Mesenchymal stem cell (in vitro differentiated cells and primary cell): ENCODE data around the gene MNAT1.

Source experiments
- DNase-seq: peaks from one replicate; pipeline ENCODE4 v3.0.0-alpha.2; 2013
- H2AFZ ChIP-seq: one replicate; pipeline ENCODE4 v1.6.1; 2013; ENCODE audit warnings: low read depth, mild to moderate bottlenecking, control low read depth, inconsistent platforms, low read length, moderate library complexity
- H2AK5ac ChIP-seq: 2 replicates; pipeline ENCODE4 v1.6.1; 2013; ENCODE audit warnings: low read length, moderate library complexity, mild to moderate bottlenecking, inconsistent platforms; ENCODE audit not compliant: severe bottlenecking
- H2BK120ac ChIP-seq: one replicate; pipeline ENCODE4 v1.6.1; 2013; ENCODE audit warnings: low read depth, mild to moderate bottlenecking, inconsistent platforms, low read length, moderate library complexity
- H2BK12ac ChIP-seq, 2 experiments: one replicate each; pipeline ENCODE4 v1.6.1; 2013; ENCODE audit warnings: inconsistent platforms in 2 of 2, low read length in 2 of 2, mild to moderate bottlenecking in 2 of 2, moderate library complexity in 2 of 2, control low read depth in 1 of 2
- H2BK15ac ChIP-seq: one replicate; pipeline ENCODE4 v1.6.1; 2013; ENCODE audit warnings: mild to moderate bottlenecking, low read depth, inconsistent platforms; ENCODE audit not compliant: poor library complexity, severe bottlenecking
- H2BK5ac ChIP-seq: 2 replicates; pipeline ENCODE4 v1.6.1; 2013; ENCODE audit warnings: low read depth, mild to moderate bottlenecking, low read length, control low read depth, inconsistent platforms; ENCODE audit not compliant: poor library complexity, severe bottlenecking
- H3K14ac ChIP-seq, 2 experiments: one replicate each; pipeline ENCODE4 v1.6.1; 2013; ENCODE audit warnings: inconsistent platforms in 2 of 2, low read length in 2 of 2, control low read depth in 1 of 2, mild to moderate bottlenecking in 1 of 2, moderate library complexity in 1 of 2
- H3K18ac ChIP-seq, 2 experiments: one replicate each; pipeline ENCODE4 v1.6.1; 2013; ENCODE audit warnings: inconsistent platforms in 2 of 2, low read length in 2 of 2, control low read depth in 1 of 2, low read depth in 1 of 2, mild to moderate bottlenecking in 1 of 2
- H3K23ac ChIP-seq, 2 experiments: one replicate each; pipeline ENCODE4 v1.6.1; 2013; ENCODE audit warnings: inconsistent platforms in 2 of 2, low read length in 2 of 2, mild to moderate bottlenecking in 2 of 2, moderate library complexity in 2 of 2, control low read depth in 1 of 2
- H3K27ac ChIP-seq: 2 replicates; pipeline ENCODE4 v1.5.1; 2013; ENCODE audit warnings: mild to moderate bottlenecking, moderate library complexity, low read length, control low read depth, inconsistent platforms; ENCODE audit not compliant: poor library complexity, severe bottlenecking
- H3K27me3 ChIP-seq, 2 experiments: 2 replicates each; pipeline versions ENCODE4 v1.6.1 to v1.7.0; 2013; ENCODE audit warnings: low read length in 2 of 2, mild to moderate bottlenecking in 2 of 2, moderate library complexity in 2 of 2, control low read depth in 1 of 2, inconsistent platforms in 1 of 2; ENCODE audit not compliant: control insufficient read depth in 1 of 2, insufficient read depth in 1 of 2
- H3K36me3 ChIP-seq, 2 experiments: 2 replicates each; pipeline versions ENCODE4 v1.6.1 to v1.7.0; 2013; ENCODE audit warnings: low read length in 2 of 2, control low read depth in 1 of 2, inconsistent platforms in 1 of 2, low read depth in 1 of 2, mild to moderate bottlenecking in 1 of 2; ENCODE audit not compliant: insufficient read depth in 2 of 2, control insufficient read depth in 1 of 2
- H3K4ac ChIP-seq, 2 experiments: one replicate each; pipeline ENCODE4 v1.6.1; 2013; ENCODE audit warnings: inconsistent platforms in 2 of 2, low read length in 2 of 2, mild to moderate bottlenecking in 2 of 2, moderate library complexity in 2 of 2, control low read depth in 1 of 2, low read depth in 1 of 2
- H3K4me1 ChIP-seq: 2 replicates; pipeline ENCODE4 v1.6.1; 2013; ENCODE audit warnings: low read depth, low read length, control low read depth; ENCODE audit not compliant: control insufficient read depth, insufficient read depth
- H3K4me2 ChIP-seq: 2 replicates; pipeline ENCODE4 v1.6.1; 2013; ENCODE audit warnings: low read length, mild to moderate bottlenecking, inconsistent platforms; ENCODE audit not compliant: poor library complexity, severe bottlenecking
- H3K4me3 ChIP-seq, 2 experiments: 2 replicates each; pipeline versions ENCODE4 v1.5.1 to v1.7.0; 2013; ENCODE audit warnings: low read length in 2 of 2, mild to moderate bottlenecking in 2 of 2, control low read depth in 1 of 2, low read depth in 1 of 2; ENCODE audit not compliant: insufficient read depth in 1 of 2
- H3K79me1 ChIP-seq: replicated peaks from 2 replicates; pipeline ENCODE4 v1.6.1; 2013; ENCODE audit warnings: mild to moderate bottlenecking, control low read depth, low read length, inconsistent platforms; ENCODE audit not compliant: poor library complexity, severe bottlenecking
- H3K9ac ChIP-seq: 2 replicates; pipeline ENCODE4 v1.7.0; 2013; ENCODE audit warnings: mild to moderate bottlenecking, low read length, moderate library complexity
- H3K9me3 ChIP-seq: 2 replicates; pipeline ENCODE4 v1.7.0; 2013; ENCODE audit warnings: mild to moderate bottlenecking, low read length; ENCODE audit not compliant: control insufficient read depth
- H4K8ac ChIP-seq: one replicate; pipeline ENCODE4 v1.6.1; 2013; ENCODE audit warnings: inconsistent platforms, mild to moderate bottlenecking, low read length, moderate library complexity
- H4K91ac ChIP-seq: one replicate; pipeline ENCODE4 v1.6.1; 2013; ENCODE audit warnings: mild to moderate bottlenecking, low read length, inconsistent platforms
- WGBS: methylation state at CpG from one replicate; pipeline ENCODE4 v1.1.7; 2013; ENCODE audit warnings: mixed read lengths; 5-methylcytosine and 5-hydroxymethylcytosine counted together

MNAT1 gene

GRCh38 chr14:60945984-60946383 is 211.4 kb downstream of the MNAT1 start:
- DNase-seq: no peak
- no peak overlapping the region for H2BK5ac ChIP-seq
- no peak overlapping the region for H2BK12ac ChIP-seq
- H4K8ac ChIP-seq: no peak overlapping the region
- H2BK120ac ChIP-seq: no peak overlapping the region
- 91% methylated on average over 1 of the region's 1 CpG for WGBS
- H3K27ac ChIP-seq: no peak overlapping the region
- no peak overlapping the region for H3K4me3 ChIP-seq
- H4K91ac ChIP-seq: no peak overlapping the region
- H2AFZ ChIP-seq: no peak overlapping the region
- no peaks in the 10 kb centered on the region for H3K4me1 ChIP-seq
- no peak overlapping the region for H2AK5ac ChIP-seq
- no peak overlapping the region for H3K9ac ChIP-seq
- H3K14ac ChIP-seq: no peak overlapping the region
- no peaks in the 10 kb centered on the region for H3K27me3 ChIP-seq
- H3K9me3 ChIP-seq: no peaks in the 10 kb centered on the region
- H3K4ac ChIP-seq: no peak overlapping the region
- H2BK15ac ChIP-seq: no peak overlapping the region
- no peak overlapping the region for H3K23ac ChIP-seq
- H3K4me2 ChIP-seq: no peak overlapping the region
- H3K79me1 ChIP-seq: peaks cover 10% of the 10 kb centered on the region
- H3K18ac ChIP-seq: no peak overlapping the region
- H3K36me3 ChIP-seq: peaks cover 0 to 3% of the 10 kb centered on the region in 2 experiments

GRCh38 chr14:60946773-60947172 is 212.2 kb downstream of the MNAT1 start:
- peaks cover 0 to 3% of the 10 kb centered on the region in 2 experiments for H3K36me3 ChIP-seq
- no peak overlapping the region for H3K23ac ChIP-seq
- H4K8ac ChIP-seq: no peak overlapping the region
- no peak overlapping the region for H3K4me2 ChIP-seq
- no peak overlapping the region for H3K4ac ChIP-seq
- no peak overlapping the region for H3K4me3 ChIP-seq
- no peak overlapping the region for H3K27ac ChIP-seq
- H3K9me3 ChIP-seq: no peaks in the 10 kb centered on the region
- WGBS: 100% methylated on average over 1 of the region's 3 CpGs
- DNase-seq: no peak
- no peak overlapping the region for H4K91ac ChIP-seq
- no peak overlapping the region for H2BK12ac ChIP-seq
- no peak overlapping the region for H2BK15ac ChIP-seq
- H3K4me1 ChIP-seq: no peaks in the 10 kb centered on the region
- no peak overlapping the region for H3K9ac ChIP-seq
- no peak overlapping the region for H3K14ac ChIP-seq
- no peak overlapping the region for H2AK5ac ChIP-seq
- H2BK5ac ChIP-seq: no peak overlapping the region
- no peaks in the 10 kb centered on the region for H3K27me3 ChIP-seq
- no peak overlapping the region for H2BK120ac ChIP-seq
- no peak overlapping the region for H3K18ac ChIP-seq
- H3K79me1 ChIP-seq: peaks cover 10% of the 10 kb centered on the region
- no peak overlapping the region for H2AFZ ChIP-seq

GRCh38 chr14:60951776-60952435 is 217.3 kb downstream of the MNAT1 start:
- peak overlapping the region; percentile 65 for H3K9ac ChIP-seq
- no peak overlapping the region for H3K14ac ChIP-seq
- no peak overlapping the region for H2AFZ ChIP-seq
- H3K4ac ChIP-seq: no peak overlapping the region
- no peak for DNase-seq
- H3K4me3 ChIP-seq: no peak overlapping the region
- H3K27me3 ChIP-seq: no peaks in the 10 kb centered on the region
- H2AK5ac ChIP-seq: no peak overlapping the region
- H3K18ac ChIP-seq: no peak overlapping the region
- no peak overlapping the region for H3K4me2 ChIP-seq
- no peak overlapping the region for H2BK12ac ChIP-seq
- H3K27ac ChIP-seq: peak overlapping the region; percentile 81
- WGBS: 99% methylated on average over 2 of the region's 3 CpGs
- H3K4me1 ChIP-seq: no peaks in the 10 kb centered on the region
- no peak overlapping the region for H4K91ac ChIP-seq
- H3K79me1 ChIP-seq: peaks cover 3% of the 10 kb centered on the region
- H2BK5ac ChIP-seq: no peak overlapping the region
- H2BK15ac ChIP-seq: no peak overlapping the region
- H4K8ac ChIP-seq: no peak overlapping the region
- no peak overlapping the region for H3K23ac ChIP-seq
- H3K9me3 ChIP-seq: peaks cover 28% of the 10 kb centered on the region
- no peaks in the 10 kb centered on the region for H3K36me3 ChIP-seq
- no peak overlapping the region for H2BK120ac ChIP-seq

- H3K4ac ChIP-seq: no peak overlapping the region
- 98% methylated on average over 2 of the region's 4 CpGs for WGBS
- no peak for DNase-seq
Measured at GRCh38 chr14:60956202-60956601, 221.6 kb downstream of the MNAT1 start.

More at GRCh38 chr14:60956202-60956601, 221.6 kb downstream of the MNAT1 start:
- no peak overlapping the region for H2BK5ac ChIP-seq
- H3K9ac ChIP-seq: no peak overlapping the region
- peaks cover 3 to 5% of the 10 kb centered on the region in 2 experiments for H3K36me3 ChIP-seq
- H3K18ac ChIP-seq: no peak overlapping the region
- no peak overlapping the region for H3K4me2 ChIP-seq
- no peaks in the 10 kb centered on the region for H3K4me1 ChIP-seq
- H3K4me3 ChIP-seq: no peak overlapping the region
- no peak overlapping the region for H2BK15ac ChIP-seq
- H3K27me3 ChIP-seq: no peaks in the 10 kb centered on the region
- H3K79me1 ChIP-seq: peaks cover 14% of the 10 kb centered on the region
- H3K14ac ChIP-seq: no peak overlapping the region
- H3K27ac ChIP-seq: no peak overlapping the region
- H2AK5ac ChIP-seq: no peak overlapping the region
- no peak overlapping the region for H2BK12ac ChIP-seq
- H3K23ac ChIP-seq: no peak overlapping the region
- no peak overlapping the region for H2AFZ ChIP-seq
- H2BK120ac ChIP-seq: no peak overlapping the region
- H3K9me3 ChIP-seq: peaks cover 56% of the 10 kb centered on the region
- no peak overlapping the region for H4K8ac ChIP-seq
- H4K91ac ChIP-seq: no peak overlapping the region
